HCT116 (cell line): ENCODE measurements around the gene G2E3. TPM values are rescaled to one million over a fixed set of nuclear protein-coding genes. Genes with fewer than 3 reads are reported as not detected.

Experiments
- ATAC-seq: fragments of 200-7000 bp; cut with Tn5 transposase; 2 replicates; pipeline ENCODE4 v1.9.1; 2020; ENCODE audit warnings: mild to moderate bottlenecking, moderate library complexity
- BruUV-seq: library from RNA; stranded (reverse); fragments of 400-500 nt; replicated peaks from 2 replicates; lab custom pipeline; 2021; lab: Mats Ljungman, UMichigan
- CTCF ChIA-PET: fragments of 300-600 bp; sonication (Branson Sonifier 250); formaldehyde crosslinking; loops from one replicate; lab custom pipeline; 2021; ENCODE audit warnings: antibody characterized with exemption; lab: Charles Lee
- POLR2A ChIA-PET: fragments of 300-600, 350-600 bp; sonication (Branson Sonifier 250); formaldehyde crosslinking; loops from one replicate; lab custom pipeline; 2021; ENCODE audit warnings: antibody characterized with exemption; lab: Charles Lee
- RAD21 ChIA-PET, 2 experiments: fragments of 300-600 bp; sonication (Branson Sonifier 250); formaldehyde crosslinking; loops; one replicate each; lab custom pipeline; 2023; ENCODE audit warnings: low total read pairs in 2 of 2; ENCODE audit not compliant: uncharacterized antibody in 2 of 2, unreplicated experiment in 2 of 2, low non-redundant PET in 1 of 2; lab: Charles Lee
- DNase-seq: peaks from one replicate; pipeline ENCODE4 v3.0.0-alpha.2; 2010; ENCODE audit warnings: low read depth, low spot score
- H2AFZ ChIP-seq: fragments of 200-600 bp; shearing (Covaris generic), sonication (generic); 2 replicates; pipeline ENCODE4 v1.6.1; 2017; ENCODE audit warnings: low read depth, mixed run types, mixed read lengths, antibody characterized with exemption, low read length; ENCODE audit not compliant: poor library complexity, severe bottlenecking
- H3K27ac ChIP-seq: 2 replicates; pipeline ENCODE4 v1.5.1; 2012; ENCODE audit warnings: low read depth, low read length
- H3K27me3 ChIP-seq: fragments of 200-600 bp; sonication (generic); 2 replicates; pipeline ENCODE4 v1.6.1; 2016; ENCODE audit warnings: mixed run types, low read length, mixed read lengths; ENCODE audit not compliant: insufficient read depth
- H3K36me3 ChIP-seq, 2 experiments: fragments of 200-500 bp in 1 of 2; fragments of 200-600 bp in 1 of 2; sonication (Bioruptor generic) in 1 of 2; sonication (generic) in 1 of 2; 2 replicates each; pipeline versions ENCODE4 v1.5.1 to v1.6.1; 2014 to 2016; ENCODE audit warnings: low read length in 2 of 2, inconsistent platforms in 1 of 2, mixed read lengths in 1 of 2, mixed run types in 1 of 2; ENCODE audit not compliant: insufficient read depth in 2 of 2, control insufficient read depth in 1 of 2
- H3K4me1 ChIP-seq, 2 experiments: fragments of 200-600 bp in 1 of 2; sonication (generic) in 1 of 2; 2 replicates each; pipeline versions ENCODE4 v1.5.1 to v1.6.1; 2012 to 2017; ENCODE audit warnings: low read length in 2 of 2, inconsistent platforms in 1 of 2, mild to moderate bottlenecking in 1 of 2, mixed read lengths in 1 of 2, mixed run types in 1 of 2, moderate library complexity in 1 of 2; ENCODE audit not compliant: insufficient read depth in 2 of 2, control insufficient read depth in 1 of 2
- H3K4me2 ChIP-seq: fragments of 200-600 bp; sonication (generic); 2 replicates; pipeline ENCODE4 v1.6.1; 2017; ENCODE audit warnings: mixed run types, low read length, mixed read lengths
- H3K4me3 ChIP-seq, 2 experiments: fragments of 200-600 bp in 1 of 2; sonication (generic) in 1 of 2; replicated peaks in 1 of 2; 2 replicates each; pipeline ENCODE4 v1.5.1; 2011 to 2016; ENCODE audit warnings: low read length in 2 of 2, control low read depth in 1 of 2, low read depth in 1 of 2, mild to moderate bottlenecking in 1 of 2, mixed read lengths in 1 of 2, mixed run types in 1 of 2
- H3K79me2 ChIP-seq: fragments of 200-600 bp; sonication (generic); 2 replicates; pipeline ENCODE4 v1.6.1; 2017; ENCODE audit warnings: mild to moderate bottlenecking, mixed run types, low read length, moderate library complexity, mixed read lengths; ENCODE audit not compliant: insufficient read depth
- H3K9ac ChIP-seq: fragments of 200-600 bp; sonication (generic); 2 replicates; pipeline ENCODE4 v1.6.1; 2016; ENCODE audit warnings: low read length, mixed read lengths
- H3K9me2 ChIP-seq: fragments of 200-600 bp; sonication (generic), shearing (Covaris generic); 2 replicates; pipeline ENCODE4 v1.6.1; 2017; ENCODE audit warnings: mixed run types, mild to moderate bottlenecking, moderate library complexity; ENCODE audit not compliant: insufficient read depth
- H3K9me3 ChIP-seq, 2 experiments: fragments of 200-500 bp in 1 of 2; fragments of 200-600 bp in 1 of 2; sonication (Bioruptor generic) in 1 of 2; sonication (generic) in 1 of 2; 2 replicates each; pipeline ENCODE4 v1.6.1; 2014 to 2017; ENCODE audit warnings: low read length in 2 of 2, mixed read lengths in 2 of 2, inconsistent platforms in 1 of 2, low read depth in 1 of 2, mild to moderate bottlenecking in 1 of 2, mixed run types in 1 of 2, moderate library complexity in 1 of 2; ENCODE audit not compliant: control insufficient read depth in 1 of 2, insufficient read depth in 1 of 2
- H4K20me1 ChIP-seq: fragments of 200-600 bp; sonication (generic), shearing (Covaris generic); 2 replicates; pipeline ENCODE4 v1.6.1; 2017; ENCODE audit warnings: mixed run types, mild to moderate bottlenecking, moderate library complexity; ENCODE audit not compliant: insufficient read depth
- SRF ChIP-seq: IDR thresholded peaks from 2 replicates; pipeline ENCODE4 v1.6.1; 2012; ENCODE audit warnings: low read depth
- ZNF274 ChIP-seq: fragments of 200-500 bp; sonication (Bioruptor generic); IDR thresholded peaks from 2 replicates; pipeline ENCODE4 v1.6.1; 2014; ENCODE audit warnings: mild to moderate bottlenecking, low read depth, low read length, inconsistent platforms
- intact Hi-C: fragments of 100-400 bp; cut with micrococcal nuclease; formaldehyde crosslinking; loops from 2 replicates; pipeline ENCODE4 v1.10.0; 2022
- total RNA-seq: library from RNA; stranded (reverse); gene quantifications from one replicate; pipeline ENCODE4 v1.2.1, GENCODE V29; 2021; ENCODE audit not compliant: unreplicated experiment
- TF ChIP-seq, protein P1 (sequence below): IDR thresholded peaks from 2 replicates; pipeline ENCODE4 v1.6.1; 2012

G2E3 gene
- total RNA-seq, 1 experiment from 2014 or later, result 47.0 TPM

- Histone ChIP-seq H3K27me3 (no peaks in the 10 kb centered on the region), H3K4me3 (no peak overlapping the region), H3K36me3 (peaks cover 19 to 28% of the 10 kb centered on the region in 2 experiments), H3K9me3 (no peaks in the 10 kb centered on the region), H2AFZ (no peak overlapping the region), H3K79me2 (0 out of 2 replicates have a peak, but pooled peaks cover 7% of the 10 kb centered on the region), H3K9me2 (no peaks in the 10 kb centered on the region), H4K20me1 (0 out of 2 replicates have a peak, but pooled peaks cover 4% of the 10 kb centered on the region), H3K9ac (no peak overlapping the region), H3K4me2 (no peak overlapping the region), H3K4me1 (peaks cover 4 to 5% of the 10 kb centered on the region in 2 experiments; a peak in 2 of 4 replicates), H3K27ac (no peak overlapping the region)
- intact Hi-C loops, result no loop called here
- BruUV-seq, result no TSS peak
- no peak for TF ChIP-seq ZNF274
- DNase-seq (no peak), ATAC-seq (no peak)
- ChIA-PET CTCF (no interaction called here), POLR2A (no interaction called here), RAD21 (no interaction called here)
These were observed 55.2 kb downstream of the G2E3 start for GRCh38 chr14:30614155-30614554.

DNA sequence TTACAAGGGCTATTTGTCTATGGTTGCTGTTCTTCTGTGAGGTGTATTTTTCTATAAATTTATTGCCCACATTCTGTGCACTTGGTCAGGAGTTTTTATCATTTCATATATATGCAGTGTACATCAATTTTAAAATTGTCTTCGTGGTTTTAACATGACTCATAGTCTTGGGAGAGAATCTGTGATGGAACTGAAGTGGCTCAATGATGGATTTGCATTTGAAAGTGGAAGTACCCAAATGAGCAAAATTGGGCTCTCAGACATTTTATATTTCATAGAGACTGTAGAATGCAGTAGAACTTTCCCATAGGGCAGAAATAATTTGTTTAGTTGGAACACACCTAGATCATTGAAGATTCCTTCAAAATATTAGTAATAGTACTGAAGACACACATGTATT, 61.2 kb downstream of the G2E3 start:
- Histone ChIP-seq H3K9me3 (no peaks in the 10 kb centered on the region), H3K4me2 (no peak overlapping the region), H3K9ac (no peak overlapping the region), H3K4me3 (no peak overlapping the region), H3K36me3 (peaks cover 10 to 12% of the 10 kb centered on the region in 2 experiments), H3K27me3 (no peaks in the 10 kb centered on the region), H4K20me1 (no peaks in the 10 kb centered on the region), H2AFZ (no peak overlapping the region), H3K4me1 (peaks cover 3 to 18% of the 10 kb centered on the region in 2 experiments; a peak in 3 of 4 replicates), H3K27ac (no peak overlapping the region), H3K79me2 (peaks cover 30% of the 10 kb centered on the region), H3K9me2 (no peaks in the 10 kb centered on the region)
- BruUV-seq, result no TSS peak
- ChIA-PET RAD21 (no interaction called here), POLR2A (no interaction called here), CTCF (no interaction called here)
- DNase-seq (no peak), ATAC-seq (no peak)
- intact Hi-C loops, result no loop called here
- TF ChIP-seq, protein P1, sequence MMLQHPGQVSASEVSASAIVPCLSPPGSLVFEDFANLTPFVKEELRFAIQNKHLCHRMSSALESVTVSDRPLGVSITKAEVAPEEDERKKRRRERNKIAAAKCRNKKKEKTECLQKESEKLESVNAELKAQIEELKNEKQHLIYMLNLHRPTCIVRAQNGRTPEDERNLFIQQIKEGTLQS, result no peak
- TF ChIP-seq ZNF274 (no peak), SRF (no peak)
